ENCODE results near the gene ABCA4. TPM values are rescaled to one million over a fixed set of nuclear protein-coding genes. Genes with fewer than 3 reads are reported as not detected.

The ABCA4 gene
- polyA plus RNA-seq, 1 experiment, result 0.17 TPM

GRCh38 chr1:93967306-93967705, 153.6 kb downstream of the ABCA4 start:
- Histone ChIP-seq H3K9me3 (ENCODE audit: control insufficient read depth, insufficient read depth, low read length) (no peaks in the 10 kb centered on the region), H3K4me3 (ENCODE audit: low read depth, low read length) (no peak overlapping the region), H3K27ac (ENCODE audit: low read depth, low read length) (no peak overlapping the region), H3K27me3 (ENCODE audit: control insufficient read depth, insufficient read depth, low read length) (peaks cover 4% of the 10 kb centered on the region)
- ChIA-PET CTCF (interaction anchor here (0.6 to 1.3 kb wide), 3 partner anchors 9 to 369 kb away, joined by 3 to 4 read pairs (median 3); no protein-coding TSS in a partner anchor), POLR2A (no interaction called here)
- no peak for TF ChIP-seq CTCF (IDR thresholded peaks at IDR 0.05; ENCODE audit: low read depth, low read length)
- DNase-seq (ENCODE audit: low read depth, low spot score), result no peak

- H3K27me3 ChIP-seq (ENCODE audit: control insufficient read depth, insufficient read depth, low read length), result peaks cover 2% of the 10 kb centered on the region
- TF ChIP-seq CTCF (IDR thresholded peaks at IDR 0.05; ENCODE audit: low read depth, low read length), result no peak
- no peak for DNase-seq (ENCODE audit: low read depth, low spot score)
- no peak overlapping the region for H3K4me3 ChIP-seq (ENCODE audit: low read depth, low read length)
- CTCF ChIA-PET, result no interaction called here
- H3K9me3 ChIP-seq (ENCODE audit: control insufficient read depth, insufficient read depth, low read length), result no peaks in the 10 kb centered on the region
- H3K27ac ChIP-seq (ENCODE audit: low read depth, low read length), result no peak overlapping the region
- POLR2A ChIA-PET, result no interaction called here
Observed at GRCh38 chr1:93965888-93966287, 155.1 kb downstream of the ABCA4 start.

GRCh38 chr1:93965256-93965655, 155.7 kb downstream of the ABCA4 start:
- no peaks in the 10 kb centered on the region for H3K9me3 ChIP-seq (ENCODE audit: control insufficient read depth, insufficient read depth, low read length)
- no peak overlapping the region for H3K4me3 ChIP-seq (ENCODE audit: low read depth, low read length)
- TF ChIP-seq CTCF (IDR thresholded peaks at IDR 0.05; ENCODE audit: low read depth, low read length), result no peak
- POLR2A ChIA-PET, result no interaction called here
- DNase-seq (ENCODE audit: low read depth, low spot score), result no peak
- no peak overlapping the region for H3K27ac ChIP-seq (ENCODE audit: low read depth, low read length)
- H3K27me3 ChIP-seq (ENCODE audit: control insufficient read depth, insufficient read depth, low read length), result peaks cover 2% of the 10 kb centered on the region
- CTCF ChIA-PET, result interaction anchor here (1.8 kb wide), 1 partner anchor 61 kb away, joined by 5 read pairs; no protein-coding TSS in a partner anchor

GRCh38 chr1:93964777-93965200, 156.2 kb downstream of the ABCA4 start:
- ChIA-PET CTCF (interaction anchor here (1.4 to 1.8 kb wide), 3 partner anchors 55 to 371 kb away, joined by 5 to 8 read pairs (median 5); no protein-coding TSS in a partner anchor), POLR2A (no interaction called here)
- TF ChIP-seq CTCF (IDR thresholded peaks at IDR 0.05; ENCODE audit: low read depth, low read length), result no peak
- Histone ChIP-seq H3K27me3 (ENCODE audit: control insufficient read depth, insufficient read depth, low read length) (peaks cover 2% of the 10 kb centered on the region), H3K4me3 (ENCODE audit: low read depth, low read length) (no peak overlapping the region), H3K9me3 (ENCODE audit: control insufficient read depth, insufficient read depth, low read length) (no peaks in the 10 kb centered on the region), H3K27ac (ENCODE audit: low read depth, low read length) (no peak overlapping the region)
- no peak for DNase-seq (ENCODE audit: low read depth, low spot score)

GRCh38 chr1:93964096-93964776, 156.7 kb downstream of the ABCA4 start:
- no peak for TF ChIP-seq CTCF (IDR thresholded peaks at IDR 0.05; ENCODE audit: low read depth, low read length)
- Histone ChIP-seq H3K4me3 (ENCODE audit: low read depth, low read length) (no peak overlapping the region), H3K27me3 (ENCODE audit: control insufficient read depth, insufficient read depth, low read length) (peaks cover 2% of the 10 kb centered on the region), H3K27ac (ENCODE audit: low read depth, low read length) (no peak overlapping the region), H3K9me3 (ENCODE audit: control insufficient read depth, insufficient read depth, low read length) (no peaks in the 10 kb centered on the region)
- no peak for DNase-seq (ENCODE audit: low read depth, low spot score)
- CTCF ChIA-PET, result interaction anchor here (1.1 to 1.8 kb wide), 4 partner anchors 15 to 372 kb away, joined by 4 to 8 read pairs (median 5); no protein-coding TSS in a partner anchor
- POLR2A ChIA-PET, result interaction anchor here (1.0 kb wide), 1 partner anchor 58 kb away, joined by 5 read pairs; no protein-coding TSS in a partner anchor
